ENCODE data around the gene SLC38A4. TPM values are rescaled to one million over a fixed set of nuclear protein-coding genes. Genes with fewer than 3 reads are reported as not detected.

Gene SLC38A4
- total RNA-seq, 4 donors from 2014 or later = 1.0 to 2.3 (median 1.6) TPM

GRCh38 chr12:46725332-46725731 lies 100.5 kb downstream of the SLC38A4 start:
- no peaks in the 10 kb centered on the region for H3K4me1 ChIP-seq
- no peak for TF ChIP-seq EP300 (IDR thresholded peaks at IDR 0.05)
- no peak for TF ChIP-seq POLR2A (IDR thresholded peaks at IDR 0.05)
- no peak for TF ChIP-seq POLR2AphosphoS5 (IDR thresholded peaks at IDR 0.05)
- TF ChIP-seq CTCF (IDR thresholded peaks at IDR 0.05) = no peak
- 79% methylated on average over 2 of the region's 2 CpGs for WGBS
- H3K27ac ChIP-seq = no peak overlapping the region
- H3K36me3 ChIP-seq = no peaks in the 10 kb centered on the region
- H3K4me3 ChIP-seq = no peak overlapping the region
- no peaks in the 10 kb centered on the region for H3K27me3 ChIP-seq
- no peak for DNase-seq (ENCODE audit: low spot score in 2 of 2)
- H3K9me3 ChIP-seq = no peaks in the 10 kb centered on the region

- 53% methylated on average over 3 of the region's 3 CpGs for WGBS
- DNase-seq (ENCODE audit: low spot score in 2 of 2) = no peak
Observed at GRCh38 chr12:46723629-46724419, 102.0 kb downstream of the SLC38A4 start.

GRCh38 chr12:46722394-46723185 lies 103.2 kb downstream of the SLC38A4 start:
- Histone ChIP-seq H3K4me3 (no peak overlapping the region), H3K27me3 (no peaks in the 10 kb centered on the region), H3K9me3 (no peaks in the 10 kb centered on the region), H3K4me1 (no peaks in the 10 kb centered on the region), H3K27ac (no peak overlapping the region), H3K36me3 (no peaks in the 10 kb centered on the region)
- WGBS = 55% methylated on average over 3 of the region's 3 CpGs
- DNase-seq (ENCODE audit: low spot score in 2 of 2) = no peak
- TF ChIP-seq POLR2A (IDR thresholded peaks at IDR 0.05) (no peak), EP300 (IDR thresholded peaks at IDR 0.05) (no peak), CTCF (IDR thresholded peaks at IDR 0.05) (no peak), POLR2AphosphoS5 (IDR thresholded peaks at IDR 0.05) (no peak)

More at GRCh38 chr12:46723629-46724419, 102.0 kb downstream of the SLC38A4 start:
- H3K4me3 ChIP-seq = no peak overlapping the region
- no peaks in the 10 kb centered on the region for H3K27me3 ChIP-seq
- no peak overlapping the region for H3K27ac ChIP-seq
- H3K9me3 ChIP-seq = no peaks in the 10 kb centered on the region
- TF ChIP-seq EP300 (IDR thresholded peaks at IDR 0.05) (no peak), POLR2A (IDR thresholded peaks at IDR 0.05) (no peak), CTCF (IDR thresholded peaks at IDR 0.05) (no peak), POLR2AphosphoS5 (IDR thresholded peaks at IDR 0.05) (no peak)
- no peaks in the 10 kb centered on the region for H3K36me3 ChIP-seq
- H3K4me1 ChIP-seq = no peaks in the 10 kb centered on the region

GRCh38 chr12:46718495-46718894 lies 107.3 kb downstream of the SLC38A4 start:
- H3K4me1 ChIP-seq = no peaks in the 10 kb centered on the region
- H3K27ac ChIP-seq = no peak overlapping the region
- no peak overlapping the region for H3K4me3 ChIP-seq
- TF ChIP-seq POLR2A (IDR thresholded peaks at IDR 0.05) (no peak), CTCF (IDR thresholded peaks at IDR 0.05) (no peak), POLR2AphosphoS5 (IDR thresholded peaks at IDR 0.05) (no peak), EP300 (IDR thresholded peaks at IDR 0.05) (no peak)
- no peaks in the 10 kb centered on the region for H3K27me3 ChIP-seq
- no peaks in the 10 kb centered on the region for H3K36me3 ChIP-seq
- DNase-seq (ENCODE audit: low spot score in 2 of 2) = no peak
- WGBS = 98% methylated on average over 3 of the region's 3 CpGs
- no peaks in the 10 kb centered on the region for H3K9me3 ChIP-seq

GRCh38 chr12:46717868-46718267 lies 107.9 kb downstream of the SLC38A4 start:
- TF ChIP-seq POLR2AphosphoS5 (IDR thresholded peaks at IDR 0.05) (no peak), EP300 (IDR thresholded peaks at IDR 0.05) (no peak), CTCF (IDR thresholded peaks at IDR 0.05) (no peak), POLR2A (IDR thresholded peaks at IDR 0.05) (no peak)
- Histone ChIP-seq H3K4me1 (no peaks in the 10 kb centered on the region), H3K27me3 (no peaks in the 10 kb centered on the region), H3K9me3 (no peaks in the 10 kb centered on the region), H3K4me3 (no peak overlapping the region), H3K27ac (no peak overlapping the region), H3K36me3 (no peaks in the 10 kb centered on the region)
- 87% methylated on average over 3 of the region's 3 CpGs for WGBS
- DNase-seq (ENCODE audit: low spot score in 2 of 2) = no peak
